Tibial nerve (tissue), 4 donors: Measurements from ENCODE around the gene CDH20. TPM values are rescaled to one million over a fixed set of nuclear protein-coding genes. Genes with fewer than 3 reads are reported as not detected.

Experiments
- DNase-seq, 2 donors: peaks; one replicate each; pipeline ENCODE4 v3.0.0-alpha.2; 2019; ENCODE audit warnings: low spot score in 2 of 2
- H3K27ac ChIP-seq, 4 donors: fragments of 200-600 bp; sonication (generic) in 3 of 4; one replicate each; pipeline ENCODE4 v1.5.1; 2017 to 2019; ENCODE audit warnings: mild to moderate bottlenecking in 1 of 4
- H3K27me3 ChIP-seq, 2 donors: fragments of 200-600 bp; sonication (generic) in 1 of 2; one replicate each; pipeline versions ENCODE4 v1.5.1 to v1.6.0; 2017 to 2019
- H3K36me3 ChIP-seq, 3 donors: fragments of 200-600 bp; sonication (generic); one replicate each; pipeline ENCODE4 v1.5.1; 2018 to 2019
- H3K4me1 ChIP-seq, 4 donors: fragments of 200-600 bp; sonication (generic) in 3 of 4; one replicate each; pipeline ENCODE4 v1.5.1; 2017 to 2019
- H3K4me3 ChIP-seq, 4 donors: fragments of 200-600 bp; sonication (generic) in 3 of 4; one replicate each; pipeline ENCODE4 v1.5.1; 2017 to 2019; ENCODE audit warnings: mild to moderate bottlenecking in 1 of 4, moderate library complexity in 1 of 4
- H3K9me3 ChIP-seq, 4 donors: fragments of 200-600 bp; sonication (generic) in 3 of 4; one replicate each; pipeline ENCODE4 v1.5.1; 2017 to 2019
- EP300 ChIP-seq, 2 donors: sonication (generic); formaldehyde crosslinking; IDR thresholded peaks; one replicate each; pipeline ENCODE4 v1.6.1; 2017; ENCODE audit warnings: antibody characterized with exemption in 2 of 2, mild to moderate bottlenecking in 1 of 2
- POLR2A ChIP-seq, 2 donors: fragments of 450-650 bp; IDR thresholded peaks; one replicate each; pipeline ENCODE4 v1.6.1; 2017; ENCODE audit warnings: antibody characterized with exemption in 2 of 2, mild to moderate bottlenecking in 2 of 2, moderate library complexity in 2 of 2
- WGBS, 2 donors: methylation state at CpG; one replicate each; pipeline ENCODE4 v1.1.5; 2018; 5-methylcytosine and 5-hydroxymethylcytosine counted together
- total RNA-seq, 4 donors: library from RNA; depleted of rRNA; stranded (reverse); fragments of >200 nt; gene quantifications; one replicate each; pipeline ENCODE4 v1.1.0, GENCODE V29; 2016
- TF ChIP-seq, protein P1 (sequence below), 5 experiments: fragments of 200-600 bp in 3 of 5; fragments of 450-650 bp in 2 of 5; sonication (generic) in 3 of 5; IDR thresholded peaks; one replicate each; pipeline ENCODE4 v1.5.1; 2016 to 2019; ENCODE audit warnings: antibody characterized with exemption in 5 of 5, mild to moderate bottlenecking in 3 of 5, moderate library complexity in 2 of 5

The CDH20 gene
- total RNA-seq, 4 donors from 2014 or later, result 0.39 to 1.0 (median 0.90) TPM; not detected in 1

DNA sequence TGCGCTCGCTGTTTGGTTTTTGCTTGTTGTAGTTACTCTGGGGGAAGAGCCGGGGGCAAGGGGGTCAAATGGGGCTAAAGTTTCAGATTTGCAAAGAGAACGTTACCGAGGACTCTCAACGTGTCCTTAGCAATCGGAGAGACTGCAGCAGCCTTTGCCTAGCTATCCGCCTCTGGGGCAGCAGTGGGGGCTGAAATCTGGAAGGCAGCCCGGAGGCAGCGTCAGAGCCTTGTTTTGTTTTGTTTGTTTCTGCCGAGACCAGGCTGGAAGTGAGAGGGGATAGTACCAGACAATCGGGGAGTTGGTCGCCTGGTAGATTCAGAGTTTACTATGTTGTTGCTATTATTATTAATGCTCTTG lies 1.2 kb downstream of the CDH20 start:
- Histone ChIP-seq H3K36me3 (no peaks in the 10 kb centered on the region), H3K9me3 (no peaks in the 10 kb centered on the region), H3K4me3 (peak overlapping the region; percentile 22 to 48 (median 30)), H3K27ac (peak overlapping the region in 1 of 4 donors; percentile 35), H3K4me1 (peaks cover 0 to 26% (median 4%) of the 10 kb centered on the region in 4 donors), H3K27me3 (peaks cover 0 to 20% of the 10 kb centered on the region in 2 donors)
- TF ChIP-seq POLR2A (IDR thresholded peaks at IDR 0.05), result no peak
- no peak for TF ChIP-seq EP300 (IDR thresholded peaks at IDR 0.05)
- TF ChIP-seq, protein P1, sequence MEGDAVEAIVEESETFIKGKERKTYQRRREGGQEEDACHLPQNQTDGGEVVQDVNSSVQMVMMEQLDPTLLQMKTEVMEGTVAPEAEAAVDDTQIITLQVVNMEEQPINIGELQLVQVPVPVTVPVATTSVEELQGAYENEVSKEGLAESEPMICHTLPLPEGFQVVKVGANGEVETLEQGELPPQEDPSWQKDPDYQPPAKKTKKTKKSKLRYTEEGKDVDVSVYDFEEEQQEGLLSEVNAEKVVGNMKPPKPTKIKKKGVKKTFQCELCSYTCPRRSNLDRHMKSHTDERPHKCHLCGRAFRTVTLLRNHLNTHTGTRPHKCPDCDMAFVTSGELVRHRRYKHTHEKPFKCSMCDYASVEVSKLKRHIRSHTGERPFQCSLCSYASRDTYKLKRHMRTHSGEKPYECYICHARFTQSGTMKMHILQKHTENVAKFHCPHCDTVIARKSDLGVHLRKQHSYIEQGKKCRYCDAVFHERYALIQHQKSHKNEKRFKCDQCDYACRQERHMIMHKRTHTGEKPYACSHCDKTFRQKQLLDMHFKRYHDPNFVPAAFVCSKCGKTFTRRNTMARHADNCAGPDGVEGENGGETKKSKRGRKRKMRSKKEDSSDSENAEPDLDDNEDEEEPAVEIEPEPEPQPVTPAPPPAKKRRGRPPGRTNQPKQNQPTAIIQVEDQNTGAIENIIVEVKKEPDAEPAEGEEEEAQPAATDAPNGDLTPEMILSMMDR (IDR thresholded peaks at IDR 0.05), result no peak
- 7 to 14% methylated on average over 11 to 13 of the region's 13 CpGs for WGBS, 2 donors
- no peak for DNase-seq

DNA sequence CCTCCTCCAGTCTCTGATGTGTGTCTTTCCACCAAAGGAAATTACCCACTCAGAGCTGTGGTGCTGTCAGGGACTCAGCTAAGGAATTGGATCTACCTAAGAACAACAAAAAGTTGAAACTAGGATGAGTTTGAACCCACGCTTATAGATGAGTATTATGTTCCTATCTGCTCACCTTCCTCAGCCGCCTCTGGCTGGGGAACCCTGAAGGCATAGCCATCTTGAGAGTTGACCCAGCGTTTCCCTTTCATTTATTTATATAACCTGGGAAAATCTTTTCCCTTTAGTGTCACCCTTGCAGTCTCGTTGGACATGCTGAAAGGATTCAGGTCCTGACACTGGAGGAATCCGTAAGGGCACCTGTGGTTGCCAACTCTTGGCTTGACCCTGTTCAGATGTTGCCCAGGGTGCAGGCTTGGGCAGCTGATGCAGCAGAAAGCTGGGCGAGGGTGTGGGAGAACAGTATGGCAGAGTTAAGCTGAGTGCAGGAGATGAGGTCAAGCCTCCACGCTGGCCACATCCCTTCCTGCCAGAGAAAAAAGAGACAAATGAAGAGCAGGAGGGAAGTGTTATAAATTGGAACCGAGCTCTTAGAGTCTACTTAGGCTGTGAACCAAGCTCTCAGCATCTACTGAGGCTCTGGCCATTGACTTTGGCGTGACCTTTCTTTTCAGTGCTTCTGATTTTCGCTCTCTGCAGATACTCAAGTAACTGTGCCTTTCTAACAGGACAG lies 1.9 kb downstream of the CDH20 start:
- no peak overlapping the region for H3K4me3 ChIP-seq
- H3K27me3 ChIP-seq, result peaks cover 0 to 20% of the 10 kb centered on the region in 2 donors
- 47 to 48% methylated on average over 10 of the region's 10 CpGs for WGBS, 2 donors
- H3K27ac ChIP-seq, result peak overlapping the region in 2 of 4 donors; percentile 8 to 35
- DNase-seq, result no peak
- H3K36me3 ChIP-seq, result no peaks in the 10 kb centered on the region
- H3K4me1 ChIP-seq, result peaks cover 0 to 26% (median 4%) of the 10 kb centered on the region in 4 donors
- no peaks in the 10 kb centered on the region for H3K9me3 ChIP-seq
- TF ChIP-seq, protein P1 (IDR thresholded peaks at IDR 0.05), result no peak
- TF ChIP-seq POLR2A (IDR thresholded peaks at IDR 0.05) (no peak), EP300 (IDR thresholded peaks at IDR 0.05) (no peak)

DNA sequence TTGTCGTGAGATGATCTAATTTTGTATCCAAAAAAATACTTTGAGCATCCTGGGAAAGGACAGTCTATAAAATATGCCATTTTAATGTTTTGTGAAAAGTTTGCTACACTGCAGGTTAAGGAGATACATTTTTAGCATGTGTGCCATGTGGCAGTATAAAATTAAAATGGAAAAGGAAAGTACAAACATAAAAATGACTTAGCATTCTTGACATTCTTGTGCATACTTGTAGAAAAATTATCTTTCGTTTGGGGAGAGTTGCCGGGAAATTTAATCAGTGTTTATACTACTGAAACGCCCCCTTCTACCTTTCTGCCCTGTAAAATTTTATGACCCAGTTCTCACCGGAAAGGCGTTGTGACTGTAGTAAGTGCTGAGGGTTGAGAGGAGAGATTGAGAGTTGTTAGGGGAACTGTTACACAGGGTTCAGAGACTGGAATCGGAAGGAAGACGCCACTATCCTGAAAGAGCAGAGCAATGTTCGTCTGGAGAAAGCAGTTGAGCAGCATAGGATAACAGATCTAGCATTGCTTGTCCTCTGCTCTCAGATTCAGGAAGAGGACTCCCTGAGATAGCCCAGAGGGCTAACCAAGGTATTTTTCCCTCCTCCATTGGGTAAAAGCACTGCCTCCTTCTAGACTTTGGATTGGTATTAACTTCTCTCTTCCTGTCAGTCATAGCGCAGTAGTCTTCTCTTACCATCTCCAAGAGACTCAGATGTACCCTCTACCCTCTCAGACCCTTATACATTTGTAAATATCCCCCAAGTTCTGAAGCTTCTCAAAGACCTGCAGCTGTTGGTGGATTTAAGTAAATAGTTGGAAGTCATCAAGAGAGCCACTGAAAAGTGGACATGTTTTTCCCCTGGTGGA lies 2.7 kb downstream of the CDH20 start:
- TF ChIP-seq, protein P1 (IDR thresholded peaks at IDR 0.05), result no peak
- TF ChIP-seq POLR2A (IDR thresholded peaks at IDR 0.05), result no peak
- DNase-seq, result no peak
- H3K4me3 ChIP-seq, result no peak overlapping the region
- peak overlapping the region in 1 of 4 donors; percentile 8 for H3K27ac ChIP-seq
- peaks cover 0 to 26% (median 4%) of the 10 kb centered on the region in 4 donors for H3K4me1 ChIP-seq
- H3K36me3 ChIP-seq, result no peaks in the 10 kb centered on the region
- H3K27me3 ChIP-seq, result peaks cover 0 to 20% of the 10 kb centered on the region in 2 donors
- 29 to 31% methylated on average over 10 of the region's 10 CpGs for WGBS, 2 donors
- H3K9me3 ChIP-seq, result no peaks in the 10 kb centered on the region

DNA sequence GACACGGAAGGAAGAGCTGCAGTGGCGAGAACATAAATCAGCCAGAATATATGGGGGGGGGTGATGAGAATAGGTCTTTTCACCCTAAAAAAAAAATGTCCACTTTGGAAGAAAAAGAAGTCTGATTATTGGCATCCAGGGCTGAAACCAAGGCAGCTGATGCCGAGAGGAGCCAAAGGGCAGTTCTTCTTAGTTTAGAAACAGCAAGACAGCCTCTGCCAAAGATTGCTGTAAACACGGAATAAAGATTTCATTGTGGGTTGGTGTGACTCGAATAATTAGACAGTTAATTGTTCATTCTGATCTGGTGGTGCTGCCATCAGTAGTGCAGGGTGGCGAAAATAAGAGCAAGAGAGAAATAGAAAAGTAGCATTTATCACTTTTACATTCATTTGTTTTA lies 3.5 kb downstream of the CDH20 start:
- DNase-seq, result no peak

More for the DNA sequence above, 3.5 kb downstream of the CDH20 start:
- peaks cover 0 to 26% (median 4%) of the 10 kb centered on the region in 4 donors for H3K4me1 ChIP-seq
- peaks cover 0 to 20% of the 10 kb centered on the region in 2 donors for H3K27me3 ChIP-seq
- no peak for TF ChIP-seq POLR2A (IDR thresholded peaks at IDR 0.05)
- TF ChIP-seq EP300 (IDR thresholded peaks at IDR 0.05), result no peak
- TF ChIP-seq, protein P1 (IDR thresholded peaks at IDR 0.05), result no peak
- no peaks in the 10 kb centered on the region for H3K9me3 ChIP-seq
- no peaks in the 10 kb centered on the region for H3K36me3 ChIP-seq
- WGBS, 2 donors, result 49 to 63% methylated on average over 6 of the region's 6 CpGs
- H3K27ac ChIP-seq, result no peak overlapping the region
- H3K4me3 ChIP-seq, result no peak overlapping the region
